Measurements from ENCODE around the gene UPK3B. TPM values are rescaled to one million over a fixed set of nuclear protein-coding genes. Genes with fewer than 3 reads are reported as not detected.
A peak's percentile ranks its signal among the peaks of the same experiment; 100 is the strongest.
"Not testable (repeated sequence)": the region's sequence is repeated elsewhere in the genome, so short reads cannot be mapped to it uniquely, and the experiment has no call there.

UPK3B gene
- total RNA-seq, 2 experiments from 2014 or later = 1.2 to 1.4 TPM

- intact Hi-C loops (cut with micrococcal nuclease; ENCODE audit: unreplicated experiment); BruUV-seq (replicated peaks); H4K20me1 ChIP-seq (ENCODE audit: insufficient read depth, low read length); CTCF ChIA-PET (ENCODE audit: unreplicated experiment); H3K4me1 ChIP-seq (ENCODE audit: insufficient read depth, low read length, poor library complexity, severe bottlenecking); POLR2A ChIA-PET; H3K9me2 ChIP-seq (ENCODE audit: insufficient read depth, low read length); H3K9me3 ChIP-seq (ENCODE audit: low read length); H3K36me3 ChIP-seq (ENCODE audit: insufficient read depth, low read length): not testable (repeated sequence)
- peaks cover 22% of the 10 kb centered on the region for H3K79me2 ChIP-seq (ENCODE audit: insufficient read depth, low read depth, low read length)
- peak; percentile 96 for DNase-seq (ENCODE audit: low spot score)
- H2AFZ ChIP-seq (ENCODE audit: low read length) = peak overlapping the region; percentile 76; the same call in 1 of the 2 replicates
- H3K4me2 ChIP-seq (ENCODE audit: low read length) = peak overlapping the region; percentile 90
- H3K27ac ChIP-seq (ENCODE audit: low read depth, low read length, poor library complexity, severe bottlenecking) = peak overlapping the region; percentile 42
- H3K4me3 ChIP-seq (ENCODE audit: low read depth, low read length, poor library complexity, severe bottlenecking) = peak overlapping the region; percentile 90
Measured at GRCh38 chr7:76549025-76549854, 38.9 kb downstream of the UPK3B start.

DNA sequence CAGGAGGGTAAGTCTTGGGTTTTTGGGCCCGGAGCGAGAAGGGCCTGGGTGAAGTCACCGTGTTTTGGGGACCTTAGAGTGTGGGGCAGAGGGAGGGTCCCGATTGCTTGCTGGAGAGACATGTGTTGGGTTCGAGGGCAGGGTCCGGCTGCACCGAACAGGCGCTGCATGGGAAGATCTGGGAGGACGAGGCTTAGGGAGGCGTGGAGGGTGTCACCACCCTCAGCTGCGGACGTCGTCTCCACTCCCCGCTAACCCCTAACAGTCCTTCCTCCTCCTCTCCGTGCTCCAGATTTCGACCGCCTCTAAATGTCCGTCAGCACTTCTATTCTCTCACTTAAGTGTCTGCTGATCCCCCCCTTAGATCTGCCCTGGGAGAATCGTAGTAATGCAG lies 39.5 kb downstream of the UPK3B start:
- intact Hi-C loops (cut with micrococcal nuclease; ENCODE audit: unreplicated experiment); H3K9me3 ChIP-seq (ENCODE audit: low read length); H4K20me1 ChIP-seq (ENCODE audit: insufficient read depth, low read length); H3K27ac ChIP-seq (ENCODE audit: low read depth, low read length, poor library complexity, severe bottlenecking); BruUV-seq (replicated peaks); H3K36me3 ChIP-seq (ENCODE audit: insufficient read depth, low read length); CTCF ChIA-PET (ENCODE audit: unreplicated experiment); POLR2A ChIA-PET; H3K9me2 ChIP-seq (ENCODE audit: insufficient read depth, low read length); H3K4me1 ChIP-seq (ENCODE audit: insufficient read depth, low read length, poor library complexity, severe bottlenecking); H2AFZ ChIP-seq (ENCODE audit: low read length): not testable (repeated sequence)
- peak; percentile 2 for DNase-seq (ENCODE audit: low spot score)
- H3K4me2 ChIP-seq (ENCODE audit: low read length) = peak overlapping the region; percentile 90
- peak overlapping the region; percentile 90 for H3K4me3 ChIP-seq (ENCODE audit: low read depth, low read length, poor library complexity, severe bottlenecking)
- H3K79me2 ChIP-seq (ENCODE audit: insufficient read depth, low read depth, low read length) = peaks cover 22% of the 10 kb centered on the region

DNA sequence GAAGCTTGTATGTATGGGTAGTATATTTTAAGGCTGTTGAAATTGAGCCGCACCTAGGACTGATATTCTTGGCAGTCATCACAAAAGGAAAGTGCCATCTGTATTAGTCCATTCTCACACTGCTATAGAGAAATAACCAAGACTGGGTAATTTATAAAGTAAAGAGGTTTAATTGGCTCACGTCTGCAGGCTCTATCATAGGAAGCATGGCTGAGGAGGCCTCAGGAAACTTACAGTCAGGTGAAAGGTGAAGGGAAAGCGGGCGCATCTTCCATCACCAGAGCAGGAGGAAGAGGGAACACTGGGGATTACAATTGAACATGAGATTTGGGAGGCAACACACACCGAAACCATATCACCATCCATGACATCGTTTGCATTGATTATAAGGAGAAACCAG lies 41.6 kb downstream of the UPK3B start:
- H4K20me1 ChIP-seq (ENCODE audit: insufficient read depth, low read length); intact Hi-C loops (cut with micrococcal nuclease; ENCODE audit: unreplicated experiment); H3K9me2 ChIP-seq (ENCODE audit: insufficient read depth, low read length); DNase-seq (ENCODE audit: low spot score); H3K36me3 ChIP-seq (ENCODE audit: insufficient read depth, low read length); H3K9me3 ChIP-seq (ENCODE audit: low read length); H3K27ac ChIP-seq (ENCODE audit: low read depth, low read length, poor library complexity, severe bottlenecking); CTCF ChIA-PET (ENCODE audit: unreplicated experiment); H3K4me1 ChIP-seq (ENCODE audit: insufficient read depth, low read length, poor library complexity, severe bottlenecking); H3K4me2 ChIP-seq (ENCODE audit: low read length); BruUV-seq (replicated peaks); POLR2A ChIA-PET; H2AFZ ChIP-seq (ENCODE audit: low read length); H3K4me3 ChIP-seq (ENCODE audit: low read depth, low read length, poor library complexity, severe bottlenecking): not testable (repeated sequence)
- peaks cover 30% of the 10 kb centered on the region for H3K79me2 ChIP-seq (ENCODE audit: insufficient read depth, low read depth, low read length)

GRCh38 chr7:76559685-76560084 lies 49.3 kb downstream of the UPK3B start:
- BruUV-seq (replicated peaks); H3K4me3 ChIP-seq (ENCODE audit: low read depth, low read length, poor library complexity, severe bottlenecking); intact Hi-C loops (cut with micrococcal nuclease; ENCODE audit: unreplicated experiment); POLR2A ChIA-PET; H3K4me2 ChIP-seq (ENCODE audit: low read length); H3K9me2 ChIP-seq (ENCODE audit: insufficient read depth, low read length); DNase-seq (ENCODE audit: low spot score); H2AFZ ChIP-seq (ENCODE audit: low read length); H4K20me1 ChIP-seq (ENCODE audit: insufficient read depth, low read length); H3K27ac ChIP-seq (ENCODE audit: low read depth, low read length, poor library complexity, severe bottlenecking); CTCF ChIA-PET (ENCODE audit: unreplicated experiment); H3K36me3 ChIP-seq (ENCODE audit: insufficient read depth, low read length); H3K4me1 ChIP-seq (ENCODE audit: insufficient read depth, low read length, poor library complexity, severe bottlenecking); H3K9me3 ChIP-seq (ENCODE audit: low read length): not testable (repeated sequence)
- H3K79me2 ChIP-seq (ENCODE audit: insufficient read depth, low read depth, low read length) = peaks cover 12% of the 10 kb centered on the region; the same call in 1 of the 2 replicates

DNA sequence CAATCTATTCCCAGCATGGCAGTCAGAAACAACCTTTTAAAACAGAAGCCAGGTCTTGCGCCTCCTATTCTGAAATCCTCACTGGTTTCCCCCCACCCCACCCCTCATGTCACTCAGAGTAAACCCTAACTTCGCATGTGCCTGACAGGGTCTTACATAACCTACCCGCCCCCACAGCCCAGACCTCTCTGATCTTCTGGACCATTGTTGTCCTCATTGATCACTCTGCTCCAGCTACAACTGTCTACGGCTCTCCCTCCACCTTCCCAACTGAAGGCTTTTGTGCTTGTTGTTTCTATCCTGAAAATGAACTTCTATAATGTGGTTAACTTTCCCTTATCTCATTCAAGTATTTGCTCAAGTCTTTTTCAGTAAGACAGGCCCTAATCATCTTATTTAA lies 49.8 kb downstream of the UPK3B start:
- H3K27ac ChIP-seq (ENCODE audit: low read depth, low read length, poor library complexity, severe bottlenecking); H3K4me3 ChIP-seq (ENCODE audit: low read depth, low read length, poor library complexity, severe bottlenecking); H3K9me3 ChIP-seq (ENCODE audit: low read length); POLR2A ChIA-PET; H4K20me1 ChIP-seq (ENCODE audit: insufficient read depth, low read length); H2AFZ ChIP-seq (ENCODE audit: low read length); H3K4me1 ChIP-seq (ENCODE audit: insufficient read depth, low read length, poor library complexity, severe bottlenecking); intact Hi-C loops (cut with micrococcal nuclease; ENCODE audit: unreplicated experiment); H3K36me3 ChIP-seq (ENCODE audit: insufficient read depth, low read length); DNase-seq (ENCODE audit: low spot score); H3K9me2 ChIP-seq (ENCODE audit: insufficient read depth, low read length); CTCF ChIA-PET (ENCODE audit: unreplicated experiment); H3K4me2 ChIP-seq (ENCODE audit: low read length); BruUV-seq (replicated peaks): not testable (repeated sequence)
- H3K79me2 ChIP-seq (ENCODE audit: insufficient read depth, low read depth, low read length) = peaks cover 12% of the 10 kb centered on the region; the same call in 1 of the 2 replicates

- POLR2A ChIA-PET; H3K27ac ChIP-seq (ENCODE audit: low read depth, low read length, poor library complexity, severe bottlenecking); H3K4me1 ChIP-seq (ENCODE audit: insufficient read depth, low read length, poor library complexity, severe bottlenecking); H3K4me3 ChIP-seq (ENCODE audit: low read depth, low read length, poor library complexity, severe bottlenecking); H3K4me2 ChIP-seq (ENCODE audit: low read length); H4K20me1 ChIP-seq (ENCODE audit: insufficient read depth, low read length); H3K9me3 ChIP-seq (ENCODE audit: low read length); H2AFZ ChIP-seq (ENCODE audit: low read length); BruUV-seq (replicated peaks); DNase-seq (ENCODE audit: low spot score); intact Hi-C loops (cut with micrococcal nuclease; ENCODE audit: unreplicated experiment); H3K79me2 ChIP-seq (ENCODE audit: insufficient read depth, low read depth, low read length); H3K36me3 ChIP-seq (ENCODE audit: insufficient read depth, low read length); H3K9me2 ChIP-seq (ENCODE audit: insufficient read depth, low read length); CTCF ChIA-PET (ENCODE audit: unreplicated experiment): not testable (repeated sequence)
Measured at GRCh38 chr7:76561342-76561741, 51.0 kb downstream of the UPK3B start.

Data from OCI-LY7 (cell line).